ENCODE data around the gene PTGIS. TPM values are rescaled to one million over a fixed set of nuclear protein-coding genes. Genes with fewer than 3 reads are reported as not detected.

The PTGIS gene
- polyA plus RNA-seq, 2 of the 4 experiments (the other 2 are of a cell fraction): 0.03 to 0.04 TPM

DNA sequence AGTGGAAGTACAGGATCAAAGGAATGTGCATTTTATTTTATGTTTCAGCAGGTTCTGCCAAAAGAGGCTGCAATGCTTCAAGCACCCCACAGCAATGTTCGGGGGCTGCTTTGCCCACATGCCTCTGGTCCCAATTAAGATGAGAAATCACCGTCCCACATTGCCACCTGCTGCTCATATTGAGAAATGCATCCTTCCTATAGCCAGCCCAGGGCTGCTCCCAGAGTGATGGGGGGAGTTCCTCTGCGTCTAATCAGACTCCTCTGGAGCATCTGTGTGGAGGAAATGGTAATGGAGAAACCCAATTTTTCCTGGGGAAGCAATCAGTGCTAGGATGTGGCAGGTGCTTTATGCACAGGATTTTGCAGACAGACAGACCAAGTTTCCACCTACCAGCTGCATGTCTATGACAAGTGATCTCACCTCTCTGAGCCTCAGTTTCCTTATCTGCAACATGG, 33.7 kb downstream of the PTGIS start:
- Histone ChIP-seq H3K9me3 (peaks cover 1% of the 10 kb centered on the region; the same call in 2 of the 3 replicates), H3K27ac (no peak overlapping the region), H3K4me3 (no peak overlapping the region), H3K4me1 (no peaks in the 10 kb centered on the region), H3K4me2 (no peak overlapping the region)
- no peak for TF ChIP-seq RNF2 (IDR thresholded peaks at IDR 0.05; ENCODE audit: borderline replicate concordance, low read depth)
- no peak for TF ChIP-seq EHF (CRISPR knock-in tag; IDR thresholded peaks at IDR 0.05)
- TF ChIP-seq CEBPB (IDR thresholded peaks at IDR 0.05): no peak
- TF ChIP-seq ZFP36 (IDR thresholded peaks at IDR 0.05; ENCODE audit: borderline replicate concordance, partially characterized antibody): no peak
- no peak for TF ChIP-seq KDM5A (IDR thresholded peaks at IDR 0.05)
- TF ChIP-seq HOXB13 (CRISPR knock-in tag; IDR thresholded peaks at IDR 0.05; ENCODE audit: low read depth): no peak
- no peak for TF ChIP-seq EP300 (IDR thresholded peaks at IDR 0.05)
- no peak for TF ChIP-seq SREBF2 (IDR thresholded peaks at IDR 0.05)
- TF ChIP-seq EHMT2 (IDR thresholded peaks at IDR 0.05; ENCODE audit: low read depth): no peak
- no peak for TF ChIP-seq HDAC2 (IDR thresholded peaks at IDR 0.05)
- TF ChIP-seq, protein P1, sequence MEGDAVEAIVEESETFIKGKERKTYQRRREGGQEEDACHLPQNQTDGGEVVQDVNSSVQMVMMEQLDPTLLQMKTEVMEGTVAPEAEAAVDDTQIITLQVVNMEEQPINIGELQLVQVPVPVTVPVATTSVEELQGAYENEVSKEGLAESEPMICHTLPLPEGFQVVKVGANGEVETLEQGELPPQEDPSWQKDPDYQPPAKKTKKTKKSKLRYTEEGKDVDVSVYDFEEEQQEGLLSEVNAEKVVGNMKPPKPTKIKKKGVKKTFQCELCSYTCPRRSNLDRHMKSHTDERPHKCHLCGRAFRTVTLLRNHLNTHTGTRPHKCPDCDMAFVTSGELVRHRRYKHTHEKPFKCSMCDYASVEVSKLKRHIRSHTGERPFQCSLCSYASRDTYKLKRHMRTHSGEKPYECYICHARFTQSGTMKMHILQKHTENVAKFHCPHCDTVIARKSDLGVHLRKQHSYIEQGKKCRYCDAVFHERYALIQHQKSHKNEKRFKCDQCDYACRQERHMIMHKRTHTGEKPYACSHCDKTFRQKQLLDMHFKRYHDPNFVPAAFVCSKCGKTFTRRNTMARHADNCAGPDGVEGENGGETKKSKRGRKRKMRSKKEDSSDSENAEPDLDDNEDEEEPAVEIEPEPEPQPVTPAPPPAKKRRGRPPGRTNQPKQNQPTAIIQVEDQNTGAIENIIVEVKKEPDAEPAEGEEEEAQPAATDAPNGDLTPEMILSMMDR (IDR thresholded peaks at IDR 0.05): peak; percentile 85
- no peak for TF ChIP-seq ESRRA (IDR thresholded peaks at IDR 0.05; ENCODE audit: borderline replicate concordance, low read length)
- no peak for TF ChIP-seq HES2 (IDR thresholded peaks at IDR 0.05)
- TF ChIP-seq, protein P2, sequence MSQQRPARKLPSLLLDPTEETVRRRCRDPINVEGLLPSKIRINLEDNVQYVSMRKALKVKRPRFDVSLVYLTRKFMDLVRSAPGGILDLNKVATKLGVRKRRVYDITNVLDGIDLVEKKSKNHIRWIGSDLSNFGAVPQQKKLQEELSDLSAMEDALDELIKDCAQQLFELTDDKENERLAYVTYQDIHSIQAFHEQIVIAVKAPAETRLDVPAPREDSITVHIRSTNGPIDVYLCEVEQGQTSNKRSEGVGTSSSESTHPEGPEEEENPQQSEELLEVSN (IDR thresholded peaks at IDR 0.05; ENCODE audit: borderline replicate concordance, low read depth): no peak
- TF ChIP-seq, protein P3, sequence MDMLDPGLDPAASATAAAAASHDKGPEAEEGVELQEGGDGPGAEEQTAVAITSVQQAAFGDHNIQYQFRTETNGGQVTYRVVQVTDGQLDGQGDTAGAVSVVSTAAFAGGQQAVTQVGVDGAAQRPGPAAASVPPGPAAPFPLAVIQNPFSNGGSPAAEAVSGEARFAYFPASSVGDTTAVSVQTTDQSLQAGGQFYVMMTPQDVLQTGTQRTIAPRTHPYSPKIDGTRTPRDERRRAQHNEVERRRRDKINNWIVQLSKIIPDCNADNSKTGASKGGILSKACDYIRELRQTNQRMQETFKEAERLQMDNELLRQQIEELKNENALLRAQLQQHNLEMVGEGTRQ (IDR thresholded peaks at IDR 0.05): no peak
- TF ChIP-seq JUN (IDR thresholded peaks at IDR 0.05): no peak
- TF ChIP-seq KDM1A (IDR thresholded peaks at IDR 0.05; ENCODE audit: low read depth): no peak
- TF ChIP-seq SMC3 (IDR thresholded peaks at IDR 0.05): peak; percentile 76
- no peak for TF ChIP-seq MAX (IDR thresholded peaks at IDR 0.05)
- TF ChIP-seq CHD4 (IDR thresholded peaks at IDR 0.05; ENCODE audit: borderline replicate concordance): no peak
- TF ChIP-seq RAD21 (conservative IDR thresholded peaks at IDR 0.05 in 1 of 2, IDR thresholded peaks at IDR 0.05 in 1 of 2): peak; percentile 81 to 82
- ATAC-seq (peak; percentile 91), FAIRE-seq (no peak), DNase-seq (ENCODE audit: low read depth in 1 of 2, low spot score in 1 of 2) (peak; percentile 57 to 80)
- ChIA-PET POLR2A (no interaction called here), CTCF (interaction anchor here (0.6 to 3.1 kb wide), 36 partner anchors 9 to 366 kb away, joined by 3 to 52 read pairs (median 4); no protein-coding TSS in a partner anchor)
- 2% methylated on average over 3 of the region's 3 CpGs for WGBS (ENCODE audit: missing lambda C conversion rate)

DNA sequence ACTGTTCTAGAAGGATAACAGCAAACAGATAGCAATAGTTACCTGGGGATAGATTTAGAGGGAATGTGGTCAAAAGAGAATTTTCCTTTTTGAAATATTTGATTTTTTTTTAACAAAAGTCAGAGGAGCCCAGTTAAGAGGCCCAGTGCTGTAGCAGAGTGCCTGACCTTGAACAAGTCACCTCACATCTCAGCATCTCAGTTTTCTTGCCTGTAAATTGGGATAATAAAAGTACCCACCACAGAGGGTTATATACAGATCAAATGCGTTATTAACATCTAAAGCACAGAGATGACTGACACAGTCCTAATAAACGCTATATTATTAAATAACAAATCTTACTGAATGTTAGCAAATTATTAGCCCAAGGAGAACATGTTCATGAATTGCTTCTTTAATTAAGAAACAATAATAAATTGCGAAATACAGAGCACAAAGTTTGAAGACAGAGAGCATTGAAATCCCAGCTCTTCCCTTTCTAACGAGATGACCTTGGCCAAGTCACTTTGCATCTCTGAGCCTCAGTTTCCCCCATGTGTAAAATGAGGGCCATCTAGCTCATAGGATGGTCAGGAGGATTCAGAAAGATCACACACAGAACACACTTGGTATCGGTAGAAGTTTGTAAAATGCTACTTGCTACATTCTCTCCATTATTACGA, 35.5 kb downstream of the PTGIS start:
- FAIRE-seq (no peak), ATAC-seq (no peak), DNase-seq (ENCODE audit: low read depth in 1 of 2, low spot score in 1 of 2) (no peak)
- 39% methylated on average over 6 of the region's 6 CpGs for WGBS (ENCODE audit: missing lambda C conversion rate)
- no peaks in the 10 kb centered on the region for H3K4me1 ChIP-seq
- H3K4me3 ChIP-seq: no peak overlapping the region
- ChIA-PET POLR2A (no interaction called here), CTCF (interaction anchor here (1.1 to 3.1 kb wide), 8 partner anchors 11 to 206 kb away, joined by 3 to 52 read pairs (median 14); no protein-coding TSS in a partner anchor)
- TF ChIP-seq, protein P1 (IDR thresholded peaks at IDR 0.05): no peak
- peak; percentile 60 to 70; a peak in 3 of 4 replicates for TF ChIP-seq CEBPB (IDR thresholded peaks at IDR 0.05)
- TF ChIP-seq HES2 (IDR thresholded peaks at IDR 0.05): no peak
- H3K4me2 ChIP-seq: no peak overlapping the region
- H3K9me3 ChIP-seq: no peaks in the 10 kb centered on the region
- no peak overlapping the region for H3K27ac ChIP-seq
